GM20000 (cell line): ENCODE results near the gene BBS9.

Source experiments
- DNase-seq: peaks from one replicate; pipeline ENCODE4 v3.0.0; 2012; ENCODE audit warnings: low spot score
- CTCF ChIP-seq: IDR thresholded peaks from 2 replicates; pipeline ENCODE4 v1.5.1; 2012; ENCODE audit warnings: mild to moderate bottlenecking, control low read depth; ENCODE audit errors: extremely low read depth, missing control alignments

The BBS9 gene

DNA sequence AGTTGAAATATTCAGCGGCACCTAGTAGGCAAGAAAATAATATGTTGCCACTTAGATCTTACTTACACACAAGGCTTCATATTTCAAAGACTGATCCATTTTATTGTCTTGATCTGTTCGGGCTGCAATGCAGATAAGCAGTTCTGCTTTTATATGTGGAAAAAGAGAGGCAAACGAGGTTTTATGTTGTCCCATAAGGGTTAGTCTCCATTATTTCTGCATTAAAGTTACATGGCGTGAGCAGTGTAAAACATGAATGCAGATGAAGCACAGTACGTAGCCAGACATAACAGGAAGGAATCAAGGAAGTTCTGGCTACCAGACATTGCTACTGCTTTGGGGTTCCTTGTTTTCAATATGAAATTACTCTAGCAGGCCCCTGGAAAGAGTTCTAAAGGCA lies 224.8 kb downstream of the BBS9 start:
- no peak for TF ChIP-seq CTCF
- DNase-seq: no peak

GRCh38 chr7:33355386-33355785 lies 226.0 kb downstream of the BBS9 start:
- no peak for DNase-seq
- no peak for TF ChIP-seq CTCF

DNA sequence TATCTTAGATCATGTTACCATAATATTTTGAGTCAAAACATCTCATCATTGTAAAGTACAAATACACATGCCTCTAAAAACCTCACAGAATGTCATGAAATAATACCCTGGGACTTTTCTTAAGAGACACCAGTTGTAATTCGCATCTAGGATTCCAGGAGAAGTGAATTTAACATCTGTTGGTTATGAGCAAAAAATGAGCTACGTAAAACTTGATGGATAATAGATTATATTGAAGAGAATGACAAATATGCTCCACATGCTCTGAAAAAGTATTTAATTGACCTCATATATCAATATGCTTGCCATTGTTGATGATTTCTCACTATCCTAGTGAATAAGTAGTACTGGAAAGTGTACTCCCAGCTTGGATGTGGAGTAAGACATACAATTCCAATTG lies 227.0 kb downstream of the BBS9 start:
- no peak for DNase-seq
- no peak for TF ChIP-seq CTCF

DNA sequence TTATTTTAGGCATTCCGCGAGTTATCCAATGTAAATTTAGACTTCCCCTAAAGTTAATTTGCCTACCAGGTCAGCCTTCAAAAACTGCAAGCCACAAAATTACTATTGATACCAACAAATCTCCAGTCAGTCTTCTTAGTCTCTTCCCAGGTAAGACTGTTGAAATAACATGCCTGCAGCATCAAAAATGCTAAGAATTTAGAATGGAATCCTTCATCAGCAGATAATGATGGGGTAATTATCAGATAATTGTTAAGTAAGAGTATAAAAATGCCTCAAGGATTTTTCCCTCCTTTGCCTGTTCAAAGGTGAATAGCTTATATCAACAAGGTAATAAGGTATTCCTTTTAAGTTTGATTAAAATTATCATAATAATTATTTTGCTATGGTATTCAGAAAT lies 228.5 kb downstream of the BBS9 start:
- TF ChIP-seq CTCF: no peak
- no peak for DNase-seq

DNA sequence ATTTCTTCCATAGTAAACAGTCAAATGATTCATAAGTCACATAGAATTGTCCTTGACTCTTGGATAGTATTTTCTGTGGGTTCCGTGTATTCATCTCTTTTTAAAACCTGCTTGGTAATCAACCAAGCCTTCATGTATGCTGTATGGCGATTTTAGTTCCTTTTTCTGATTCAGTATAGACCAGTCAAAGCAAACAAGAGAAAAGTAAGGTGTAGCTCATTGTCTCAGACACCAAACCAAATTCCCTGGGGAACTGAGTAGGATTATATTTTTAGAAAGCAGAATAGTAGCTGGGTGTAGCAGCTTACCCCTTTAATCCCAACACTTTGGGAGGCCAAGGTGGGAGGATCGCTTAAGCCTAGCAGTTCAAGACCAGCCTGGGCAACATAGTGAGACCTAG lies 240.5 kb downstream of the BBS9 start:
- no peak for DNase-seq
- no peak for TF ChIP-seq CTCF

GRCh38 chr7:33373195-33373594 lies 243.8 kb downstream of the BBS9 start:
- TF ChIP-seq CTCF: no peak
- no peak for DNase-seq

GRCh38 chr7:33379891-33380525 lies 250.6 kb downstream of the BBS9 start:
- no peak for TF ChIP-seq CTCF
- DNase-seq: no peak
